AG08396 (cell line): ENCODE measurements around the gene MEIOSIN.
"Not testable (repeated sequence)": the region's sequence is repeated elsewhere in the genome, so short reads cannot be mapped to it uniquely, and the experiment has no call there.

Experiments used
- DNase-seq: peaks from one replicate; pipeline ENCODE4 v3.0.0; 2012; ENCODE audit warnings: low spot score, mixed read lengths

The MEIOSIN gene

GRCh38 chr19:45720065-45720464 lies 13.2 kb upstream of the MEIOSIN start:
- not testable (repeated sequence) for DNase-seq

- not testable (repeated sequence) for DNase-seq
These were observed 4.6 kb upstream of the MEIOSIN start for GRCh38 chr19:45728683-45729082.

GRCh38 chr19:45729800-45730290 lies 3.4 kb upstream of the MEIOSIN start:
- no peak for DNase-seq

GRCh38 chr19:45730368-45731288 lies 2.6 kb upstream of the MEIOSIN start, which contains the start of gene FBXO46:
FBXO46 (minus strand) TSS chr19:45730896; CDS start chr19:45713495, 17,401 bp downstream.
- DNase-seq: peak; percentile 96

- DNase-seq: no peak
These were observed 6.5 kb downstream of the MEIOSIN start for GRCh38 chr19:45739498-45740439.

GRCh38 chr19:45742969-45743368 lies 9.7 kb downstream of the MEIOSIN start:
- no peak for DNase-seq

GRCh38 chr19:45745606-45746005 lies 12.4 kb downstream of the MEIOSIN start:
- DNase-seq: no peak

GRCh38 chr19:45746866-45747265 lies 13.6 kb downstream of the MEIOSIN start:
- no peak for DNase-seq

- no peak for DNase-seq
These were observed 14.3 kb downstream of the MEIOSIN start for GRCh38 chr19:45747513-45747912.

- not testable (repeated sequence) for DNase-seq
These were observed 18.2 kb downstream of the MEIOSIN start for GRCh38 chr19:45751483-45751882.

GRCh38 chr19:45752639-45753038 lies 19.4 kb downstream of the MEIOSIN start:
- DNase-seq: no peak

GRCh38 chr19:45753548-45753947 lies 20.3 kb downstream of the MEIOSIN start:
- DNase-seq: no peak

- no peak for DNase-seq
These were observed 21.1 kb downstream of the MEIOSIN start for GRCh38 chr19:45754323-45754722.

- no peak for DNase-seq
These were observed 24.5 kb downstream of the MEIOSIN start for GRCh38 chr19:45757695-45758094.

GRCh38 chr19:45758921-45759320 lies 25.7 kb downstream of the MEIOSIN start:
- DNase-seq: no peak

- DNase-seq: no peak
These were observed 28.5 kb downstream of the MEIOSIN start for GRCh38 chr19:45761714-45762113.

- no peak for DNase-seq
These were observed 29.8 kb downstream of the MEIOSIN start for GRCh38 chr19:45762870-45763631.

- no peak for DNase-seq
These were observed 30.6 kb downstream of the MEIOSIN start for GRCh38 chr19:45763691-45764294.

GRCh38 chr19:45764475-45764874 lies 31.2 kb downstream of the MEIOSIN start:
- no peak for DNase-seq

GRCh38 chr19:45764945-45765701 lies 31.9 kb downstream of the MEIOSIN start:
- no peak for DNase-seq
